GM21360 (cell line): ENCODE measurements around the gene UBE2U.
"Not testable (repeated sequence)": the region's sequence is repeated elsewhere in the genome, so short reads cannot be mapped to it uniquely, and the experiment has no call there.

Experiments used
- ATAC-seq: cut with Tn5 transposase; IDR thresholded peaks from one replicate; pipeline ENCODE4 v1.9.1; 2021; ENCODE audit warnings: mild to moderate bottlenecking, moderate library complexity; ENCODE audit not compliant: unreplicated experiment

UBE2U gene

DNA sequence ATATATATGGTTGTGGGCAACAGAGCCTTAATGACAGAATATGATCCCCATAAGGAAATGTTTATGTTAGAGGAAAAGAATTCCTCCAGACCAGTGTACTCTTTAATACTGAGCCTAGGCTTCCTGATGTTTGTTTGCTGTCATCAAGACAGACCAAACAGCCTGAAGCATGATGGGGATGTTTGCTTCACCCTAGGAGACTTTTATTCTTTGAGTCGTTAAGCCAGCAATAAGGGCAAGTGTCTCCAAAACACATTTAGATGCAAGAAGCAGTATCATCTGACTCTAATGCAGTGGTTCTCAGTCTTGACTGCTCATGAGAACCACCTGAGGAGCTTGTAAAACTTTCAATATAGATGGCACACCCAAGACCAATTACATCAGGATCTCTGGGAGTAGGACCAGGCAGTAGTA lies 33.1 kb downstream of the UBE2U start:
- ATAC-seq = no peak

GRCh38 chr1:64239519-64239918 lies 36.1 kb downstream of the UBE2U start:
- ATAC-seq = not testable (repeated sequence)

GRCh38 chr1:64240206-64240605 lies 36.8 kb downstream of the UBE2U start:
- no peak for ATAC-seq

GRCh38 chr1:64241069-64241468 lies 37.6 kb downstream of the UBE2U start:
- ATAC-seq = no peak

GRCh38 chr1:64242895-64243756 lies 39.7 kb downstream of the UBE2U start:
- no peak for ATAC-seq

- no peak for ATAC-seq
These were observed 40.3 kb downstream of the UBE2U start for GRCh38 chr1:64243757-64244080.

DNA sequence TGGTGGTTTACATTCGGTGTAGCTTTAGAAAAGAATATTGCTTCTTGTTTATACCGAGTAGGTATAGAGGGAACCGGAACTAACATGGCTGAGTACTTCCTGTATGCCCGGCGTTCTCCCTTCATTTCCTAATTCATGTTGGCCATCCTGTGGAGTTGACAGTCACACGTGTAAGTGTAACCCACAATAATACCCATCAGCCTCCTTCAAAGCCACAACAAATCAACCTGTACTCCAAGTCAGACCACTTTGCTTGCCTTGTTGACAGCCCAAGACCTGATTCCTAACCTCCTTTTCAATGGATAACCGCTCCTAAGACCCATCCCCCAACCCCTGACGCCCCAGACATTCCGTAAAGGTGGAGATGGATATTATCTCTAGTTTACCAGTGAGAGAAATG lies 42.1 kb downstream of the UBE2U start:
- ATAC-seq = no peak

DNA sequence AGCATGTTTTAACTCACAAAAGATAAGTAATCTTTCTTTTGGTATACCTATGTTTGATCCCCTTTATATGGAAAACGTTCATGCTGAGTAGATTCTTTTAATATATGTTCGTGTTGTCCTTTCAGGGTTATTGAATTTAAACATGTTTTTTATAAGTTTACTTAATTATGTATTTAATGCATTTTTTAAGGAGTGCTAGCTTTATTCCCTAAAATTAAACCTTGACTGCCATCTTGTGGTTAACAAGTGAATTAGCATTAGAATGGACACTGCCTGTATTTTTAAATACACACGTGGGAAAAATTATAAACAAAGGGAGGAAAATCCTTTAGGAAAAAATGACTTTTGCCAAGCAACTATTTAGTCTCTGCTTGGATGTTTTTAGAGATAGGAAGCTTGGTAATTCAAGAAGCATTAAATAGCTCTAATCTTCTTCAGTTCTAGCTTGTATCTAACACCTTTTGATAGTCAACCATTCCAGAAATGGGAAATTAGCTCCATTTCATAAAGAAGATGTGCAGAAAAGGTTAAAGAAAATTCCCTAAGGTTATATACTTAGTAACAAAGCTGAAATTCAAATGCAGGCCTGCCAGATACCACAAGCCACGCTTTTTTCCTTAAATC lies 43.0 kb downstream of the UBE2U start:
- ATAC-seq = no peak

- ATAC-seq = no peak
These were observed 44.6 kb downstream of the UBE2U start for GRCh38 chr1:64248065-64248464.

DNA sequence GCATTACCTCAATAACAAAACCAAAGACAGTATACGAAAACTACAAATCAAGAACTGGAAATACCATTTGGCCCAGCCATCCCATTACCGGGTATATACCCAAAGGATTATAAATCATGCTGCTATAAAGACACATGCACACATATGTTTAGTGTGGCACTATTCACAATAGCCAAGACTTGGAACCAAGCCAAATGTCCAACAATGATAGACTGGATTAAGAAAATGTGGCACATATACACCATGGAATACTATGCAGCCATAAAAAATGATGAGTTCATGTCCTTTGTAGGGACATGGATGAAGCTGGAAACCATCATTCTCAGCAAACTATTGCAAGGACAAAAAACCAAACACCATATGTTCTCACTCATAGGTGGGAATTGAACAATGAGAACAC lies 47.0 kb downstream of the UBE2U start:
- ATAC-seq = not testable (repeated sequence)

GRCh38 chr1:64251971-64252370 lies 48.5 kb downstream of the UBE2U start:
- ATAC-seq = no peak

GRCh38 chr1:64257233-64257632 lies 53.8 kb downstream of the UBE2U start:
- ATAC-seq = not testable (repeated sequence)

- not testable (repeated sequence) for ATAC-seq
These were observed 55.0 kb downstream of the UBE2U start for GRCh38 chr1:64258444-64258843.

DNA sequence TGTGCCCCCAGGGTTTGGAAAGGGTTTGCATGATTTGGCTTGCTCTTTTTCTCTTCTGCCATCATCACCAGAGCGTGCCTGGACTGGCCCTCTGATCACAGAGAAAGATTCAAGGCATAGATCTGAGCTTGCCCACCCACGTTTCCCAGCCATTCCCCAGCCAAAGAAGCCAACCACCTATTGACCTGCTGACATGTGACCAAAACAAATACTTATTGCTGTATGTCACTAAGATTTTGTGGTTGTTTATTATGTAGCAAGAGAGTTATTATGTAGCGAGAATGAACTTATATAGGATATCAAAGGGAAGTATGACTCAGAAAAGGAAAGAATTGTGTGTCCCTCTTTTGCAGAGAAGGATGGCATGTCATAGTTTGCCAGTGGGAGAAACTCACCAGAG lies 59.9 kb downstream of the UBE2U start:
- ATAC-seq = no peak

DNA sequence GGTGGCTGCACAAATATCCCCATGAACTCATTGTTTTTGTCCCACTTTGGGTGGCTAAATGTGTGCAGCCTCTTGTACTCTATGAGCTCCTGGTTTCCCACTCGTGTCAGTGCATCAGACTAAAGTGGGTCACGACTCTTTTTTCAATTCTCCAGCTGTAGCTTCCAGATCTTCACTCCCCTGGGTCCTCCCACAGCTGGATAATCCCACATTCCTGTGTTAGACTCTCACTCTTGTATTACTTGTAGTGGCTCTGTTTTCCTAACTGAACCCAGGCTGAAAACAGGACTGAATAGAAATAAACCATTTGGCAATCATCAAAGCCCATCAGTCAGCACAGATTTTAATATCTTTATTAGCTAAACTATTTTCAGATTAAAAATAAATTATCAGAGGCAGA lies 60.4 kb downstream of the UBE2U start:
- ATAC-seq = no peak

DNA sequence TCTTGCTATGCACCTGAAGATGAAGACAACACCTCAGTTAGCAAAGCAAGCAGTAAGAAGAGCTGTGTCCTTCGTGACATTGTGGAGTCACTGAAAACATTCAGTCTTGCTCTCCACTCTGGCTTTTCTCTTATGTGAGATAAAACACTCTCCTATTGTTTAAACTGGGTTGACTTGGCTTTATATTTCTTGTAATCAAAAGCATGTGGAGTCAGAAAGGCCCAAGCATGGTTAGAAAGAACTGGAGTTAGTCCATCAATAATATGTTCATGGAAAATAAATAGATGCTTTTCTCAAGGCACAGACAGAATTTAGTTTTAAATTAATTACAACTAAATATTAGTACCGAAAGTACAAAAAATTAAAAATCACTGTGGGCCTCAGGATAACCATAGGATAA lies 61.7 kb downstream of the UBE2U start:
- no peak for ATAC-seq

DNA sequence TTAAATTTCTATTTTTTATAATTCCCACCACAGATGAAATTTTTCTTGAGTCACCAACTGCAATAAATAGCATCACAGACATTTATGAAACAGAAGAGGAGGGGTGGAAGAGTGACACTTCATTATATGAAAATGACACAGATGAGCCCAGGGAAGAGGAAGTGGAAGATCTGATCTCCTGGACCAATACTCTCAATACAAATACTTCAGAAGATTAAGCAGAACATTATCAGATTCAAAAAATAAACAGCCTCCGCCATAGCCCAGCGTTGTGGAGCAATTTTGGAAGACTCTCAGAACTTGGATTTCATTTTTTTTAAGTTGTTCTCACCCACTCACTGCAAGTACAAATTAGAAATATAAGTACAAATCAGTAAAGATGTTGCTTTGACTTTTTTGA lies 63.6 kb downstream of the UBE2U start:
- no peak for ATAC-seq

DNA sequence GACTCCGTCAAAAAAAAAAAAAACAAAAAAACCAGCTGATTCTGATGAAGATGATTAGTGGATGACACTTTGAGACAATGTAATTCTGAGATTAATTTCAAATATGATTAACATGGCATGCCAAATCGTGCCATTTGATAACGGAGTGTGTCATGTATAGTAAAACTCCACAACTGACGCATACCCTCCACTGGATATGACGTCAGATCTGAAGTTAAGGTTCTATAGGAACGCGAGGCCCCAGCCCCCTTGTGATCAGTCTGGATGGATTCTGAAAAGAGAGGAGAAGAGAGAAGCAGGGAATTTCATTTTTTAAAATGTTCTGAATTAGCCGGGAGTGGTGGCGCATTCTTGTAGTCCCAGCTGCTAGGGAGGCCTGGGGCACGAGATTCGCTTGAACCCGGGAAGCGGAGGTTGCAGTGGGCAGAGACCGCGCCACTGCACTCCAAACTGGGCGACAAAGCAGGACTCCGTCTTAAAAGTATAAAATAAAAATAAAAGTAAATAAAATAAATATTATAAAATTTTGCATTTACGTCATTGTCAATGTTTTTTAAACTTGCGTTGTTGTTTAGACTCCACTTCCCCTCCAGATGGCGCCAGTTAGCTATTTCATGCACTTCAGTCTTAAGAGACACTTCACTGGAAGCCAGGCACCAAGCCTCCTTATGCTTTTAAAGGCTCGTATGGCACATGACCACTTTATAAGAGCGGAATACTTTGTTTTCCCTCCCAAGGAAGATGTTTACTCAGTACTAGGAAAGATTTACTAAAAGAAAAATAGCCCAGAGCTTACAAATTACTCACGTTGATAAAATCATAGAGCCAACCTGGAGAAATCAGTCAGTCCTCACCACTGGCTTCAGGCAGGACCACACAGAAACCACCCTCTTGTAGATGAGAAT lies 65.5 kb downstream of the UBE2U start:
- ATAC-seq = no peak

- no peak for ATAC-seq
These were observed 66.1 kb downstream of the UBE2U start for GRCh38 chr1:64269558-64269884.

DNA sequence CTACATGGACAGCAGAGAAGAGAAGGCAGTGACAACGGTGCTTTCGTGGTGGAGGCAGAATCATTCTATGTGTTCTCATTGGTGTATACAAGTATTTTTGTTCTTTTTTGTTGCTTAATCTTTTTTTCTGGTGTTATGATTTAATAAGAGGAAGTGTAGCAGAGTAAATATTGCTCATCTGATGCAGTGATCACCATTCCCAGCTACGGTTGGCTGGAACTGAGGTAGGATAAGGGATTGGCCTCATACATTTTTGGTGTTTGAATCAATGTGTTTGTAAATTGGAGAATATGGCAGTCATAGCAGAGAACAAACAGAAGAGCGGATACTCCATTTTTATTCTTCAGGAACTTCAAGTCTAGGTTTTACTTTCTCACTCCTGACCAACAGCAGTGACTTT lies 76.6 kb downstream of the UBE2U start:
- no peak for ATAC-seq

- no peak for ATAC-seq
These were observed 78.9 kb downstream of the UBE2U start for GRCh38 chr1:64282351-64282750.

DNA sequence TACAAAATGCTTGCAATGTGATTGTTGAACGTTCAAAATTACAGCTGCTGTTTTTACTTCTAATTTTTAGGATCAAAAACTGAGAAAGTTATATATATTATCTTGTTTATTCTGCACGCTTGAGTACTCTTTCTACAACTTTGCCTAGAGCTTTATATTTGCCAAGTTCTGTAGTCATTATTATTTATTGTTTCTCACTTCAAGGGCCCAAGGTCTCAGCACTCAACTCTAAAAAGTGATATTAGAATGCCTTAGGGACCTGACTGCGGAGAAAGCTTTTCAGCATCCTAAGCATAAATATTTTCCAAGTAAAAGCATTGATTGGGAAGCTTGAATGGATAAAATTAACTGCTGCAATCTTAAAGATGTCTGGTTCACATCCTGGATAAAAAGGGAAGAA lies 83.6 kb downstream of the UBE2U start:
- no peak for ATAC-seq
